MM.1S (cell line): ENCODE measurements around the gene ACOT9.

Experiments
- DNase-seq: peaks from one replicate; pipeline ENCODE4 v3.0.0-alpha.2; 2015
- H2AFZ ChIP-seq: fragments of 300-600 bp; sonication (generic); 2 replicates; pipeline ENCODE4 v1.6.0; 2016; ENCODE audit warnings: antibody characterized with exemption, low read length
- H3F3A ChIP-seq: fragments of 300-600 bp; sonication (generic); 2 replicates; pipeline ENCODE4 v1.6.1; 2016; ENCODE audit warnings: mild to moderate bottlenecking, antibody characterized with exemption, low read length, moderate library complexity, mixed read lengths; ENCODE audit not compliant: insufficient read depth
- H3K27ac ChIP-seq: fragments of 300-600 bp; sonication (generic); 2 replicates; pipeline ENCODE4 v1.5.1; 2016; ENCODE audit warnings: mild to moderate bottlenecking, low read length
- H3K27me3 ChIP-seq: fragments of 300-600 bp; sonication (generic); replicated peaks from 2 replicates; pipeline ENCODE4 v1.6.0; 2016; ENCODE audit warnings: low read length; ENCODE audit not compliant: insufficient read depth
- H3K36me3 ChIP-seq: fragments of 300-600 bp; sonication (generic); replicated peaks from 2 replicates; pipeline ENCODE4 v1.6.1; 2016; ENCODE audit warnings: mild to moderate bottlenecking, low read length, mixed read lengths; ENCODE audit not compliant: insufficient read depth
- H3K4me1 ChIP-seq: fragments of 300-600 bp; sonication (generic); 2 replicates; pipeline ENCODE4 v1.6.1; 2016; ENCODE audit warnings: low read length, mixed read lengths
- H3K4me2 ChIP-seq: fragments of 300-600 bp; sonication (generic); 2 replicates; pipeline ENCODE4 v1.6.0; 2016; ENCODE audit warnings: low read depth, low read length
- H3K4me3 ChIP-seq: fragments of 300-600 bp; sonication (generic); 2 replicates; pipeline ENCODE4 v1.5.1; 2016; ENCODE audit warnings: low read length, mixed read lengths
- H3K79me2 ChIP-seq: fragments of 300-600 bp; sonication (generic); 2 replicates; pipeline ENCODE4 v1.6.1; 2016; ENCODE audit warnings: mixed run types, low read length, mixed read lengths
- H3K9ac ChIP-seq: fragments of 300-600 bp; sonication (generic); 2 replicates; pipeline ENCODE4 v1.6.1; 2016; ENCODE audit warnings: low read length, mixed read lengths
- H3K9me2 ChIP-seq: fragments of 300-600 bp; sonication (generic); replicated peaks from 2 replicates; pipeline ENCODE4 v1.6.1; 2016; ENCODE audit warnings: mild to moderate bottlenecking, low read length, mixed read lengths; ENCODE audit not compliant: insufficient read depth
- H3K9me3 ChIP-seq: fragments of 300-600 bp; sonication (generic); replicated peaks from 2 replicates; pipeline ENCODE4 v1.6.1; 2016; ENCODE audit warnings: mild to moderate bottlenecking, low read length, mixed read lengths; ENCODE audit not compliant: insufficient read depth
- H4K20me1 ChIP-seq: fragments of 300-600 bp; sonication (generic); 2 replicates; pipeline ENCODE4 v1.6.1; 2016; ENCODE audit warnings: mild to moderate bottlenecking, low read length, moderate library complexity, mixed read lengths; ENCODE audit not compliant: insufficient read depth
- EZH2 ChIP-seq: fragments of 300-600 bp; sonication (generic); optimal IDR thresholded peaks from 2 replicates; pipeline ENCODE3; 2017; ENCODE audit warnings: low read depth, mild to moderate bottlenecking, antibody characterized with exemption, low read length, mixed read lengths
- EZH2phosphoT487 ChIP-seq: fragments of 300-600 bp; sonication (generic); IDR thresholded peaks from 2 replicates; pipeline ENCODE4 v1.6.1; 2018; ENCODE audit warnings: antibody characterized with exemption, low read length
- TF ChIP-seq, protein P1 (sequence below): fragments of 300-600 bp; sonication (generic); IDR thresholded peaks from 2 replicates; pipeline ENCODE4 v1.5.1; 2016; ENCODE audit warnings: antibody characterized with exemption, low read length, mixed read lengths

ACOT9 gene

DNA sequence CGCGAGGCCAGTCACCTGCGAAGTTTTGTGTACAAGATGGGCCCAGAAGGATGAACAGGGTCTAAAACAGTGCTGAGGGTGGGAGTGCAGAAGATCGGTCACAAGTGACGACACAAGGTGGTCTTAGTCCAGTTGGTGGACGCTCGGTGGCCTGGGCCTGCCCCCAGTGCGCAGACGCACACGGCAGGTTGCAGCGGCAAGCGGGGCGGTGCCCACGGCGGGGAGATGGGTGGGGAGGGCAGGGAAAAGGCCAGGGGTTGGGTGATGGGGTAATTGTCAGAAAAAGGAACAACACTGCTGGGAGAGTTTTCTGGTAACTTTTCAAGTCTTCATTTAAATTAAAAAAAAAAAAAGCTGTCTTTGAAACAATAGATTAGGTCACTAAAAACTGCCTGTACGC, 76.8 kb downstream of the ACOT9 start:
- Histone ChIP-seq H3K9ac (no peak overlapping the region), H4K20me1 (no peaks in the 10 kb centered on the region), H3F3A (no peaks in the 10 kb centered on the region), H3K4me2 (no peak overlapping the region), H3K4me3 (no peak overlapping the region), H2AFZ (no peak overlapping the region), H3K27ac (no peak overlapping the region), H3K36me3 (no peaks in the 10 kb centered on the region), H3K9me3 (no peaks in the 10 kb centered on the region), H3K4me1 (peaks cover 9% of the 10 kb centered on the region), H3K9me2 (no peaks in the 10 kb centered on the region), H3K27me3 (no peaks in the 10 kb centered on the region), H3K79me2 (peaks cover 8% of the 10 kb centered on the region)
- DNase-seq = no peak
- TF ChIP-seq, protein P1, sequence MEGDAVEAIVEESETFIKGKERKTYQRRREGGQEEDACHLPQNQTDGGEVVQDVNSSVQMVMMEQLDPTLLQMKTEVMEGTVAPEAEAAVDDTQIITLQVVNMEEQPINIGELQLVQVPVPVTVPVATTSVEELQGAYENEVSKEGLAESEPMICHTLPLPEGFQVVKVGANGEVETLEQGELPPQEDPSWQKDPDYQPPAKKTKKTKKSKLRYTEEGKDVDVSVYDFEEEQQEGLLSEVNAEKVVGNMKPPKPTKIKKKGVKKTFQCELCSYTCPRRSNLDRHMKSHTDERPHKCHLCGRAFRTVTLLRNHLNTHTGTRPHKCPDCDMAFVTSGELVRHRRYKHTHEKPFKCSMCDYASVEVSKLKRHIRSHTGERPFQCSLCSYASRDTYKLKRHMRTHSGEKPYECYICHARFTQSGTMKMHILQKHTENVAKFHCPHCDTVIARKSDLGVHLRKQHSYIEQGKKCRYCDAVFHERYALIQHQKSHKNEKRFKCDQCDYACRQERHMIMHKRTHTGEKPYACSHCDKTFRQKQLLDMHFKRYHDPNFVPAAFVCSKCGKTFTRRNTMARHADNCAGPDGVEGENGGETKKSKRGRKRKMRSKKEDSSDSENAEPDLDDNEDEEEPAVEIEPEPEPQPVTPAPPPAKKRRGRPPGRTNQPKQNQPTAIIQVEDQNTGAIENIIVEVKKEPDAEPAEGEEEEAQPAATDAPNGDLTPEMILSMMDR = no peak
- TF ChIP-seq EZH2phosphoT487 = no peak
- no peak for TF ChIP-seq EZH2

DNA sequence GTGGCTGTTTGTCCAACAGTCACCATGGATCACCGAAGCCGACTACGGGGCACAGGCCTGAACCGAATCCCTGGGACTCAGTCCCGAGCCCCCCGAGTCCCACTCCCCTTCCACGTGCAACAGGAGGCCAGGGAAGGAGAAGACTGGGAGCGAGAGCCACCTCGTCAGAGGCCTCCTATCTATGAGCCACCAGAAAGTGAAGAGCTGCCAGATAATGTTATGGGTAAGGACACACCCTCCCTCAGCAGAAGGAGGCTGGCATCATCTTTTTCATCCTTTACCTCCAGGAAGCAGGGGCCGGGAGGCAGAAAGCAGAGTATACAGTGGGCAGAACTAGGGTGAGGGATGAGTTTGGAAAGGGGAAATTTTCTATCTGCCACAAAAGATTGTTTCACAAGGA, 78.6 kb downstream of the ACOT9 start:
- no peak for TF ChIP-seq EZH2phosphoT487
- TF ChIP-seq EZH2 = no peak
- TF ChIP-seq, protein P1 = no peak
- Histone ChIP-seq H3K27ac (no peak overlapping the region), H3F3A (no peaks in the 10 kb centered on the region), H3K4me1 (peaks cover 9% of the 10 kb centered on the region), H3K79me2 (peaks cover 5% of the 10 kb centered on the region), H2AFZ (no peak overlapping the region), H3K9ac (no peak overlapping the region), H3K9me3 (no peaks in the 10 kb centered on the region), H3K27me3 (no peaks in the 10 kb centered on the region), H4K20me1 (no peaks in the 10 kb centered on the region), H3K4me2 (no peak overlapping the region), H3K36me3 (no peaks in the 10 kb centered on the region), H3K4me3 (no peak overlapping the region), H3K9me2 (no peaks in the 10 kb centered on the region)
- no peak for DNase-seq

DNA sequence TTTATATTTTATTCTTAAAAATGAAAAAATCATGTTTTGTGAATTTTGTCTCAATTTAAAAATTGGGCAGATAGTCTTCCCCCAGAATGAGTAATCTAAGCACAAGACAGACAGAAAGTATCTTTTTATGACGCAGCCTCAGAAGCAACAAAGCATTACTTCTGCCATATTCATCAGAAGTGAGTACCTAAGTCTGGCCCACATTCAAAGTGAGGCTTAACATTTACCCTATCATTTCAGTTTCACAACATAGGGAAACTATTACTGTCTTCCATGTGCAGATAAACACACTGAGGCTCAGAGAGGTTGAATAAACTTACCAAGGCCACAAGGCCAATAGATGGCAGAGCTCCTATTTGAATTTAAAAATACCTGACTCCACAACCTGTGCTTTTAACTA, 80.2 kb downstream of the ACOT9 start:
- H3K27ac ChIP-seq = no peak overlapping the region
- TF ChIP-seq EZH2 (no peak), EZH2phosphoT487 (no peak)
- TF ChIP-seq, protein P1 = no peak

More for the DNA sequence above, 80.2 kb downstream of the ACOT9 start:
- Histone ChIP-seq H3K9ac (no peak overlapping the region), H3K9me3 (no peaks in the 10 kb centered on the region), H3F3A (no peaks in the 10 kb centered on the region), H3K36me3 (no peaks in the 10 kb centered on the region), H3K79me2 (no peaks in the 10 kb centered on the region), H3K27me3 (no peaks in the 10 kb centered on the region), H3K9me2 (no peaks in the 10 kb centered on the region), H3K4me3 (no peak overlapping the region), H3K4me1 (peaks cover 9% of the 10 kb centered on the region), H3K4me2 (no peak overlapping the region), H4K20me1 (no peaks in the 10 kb centered on the region), H2AFZ (no peak overlapping the region)
- DNase-seq = no peak
